Inflammatory macrophage treated with lipopolysaccharide for 1 hour (primary cell): ENCODE measurements around the gene OR52W1.
A peak's percentile ranks its signal among the peaks of the same experiment; 100 is the strongest.

Experiments
- DNase-seq, 2 donors: peaks; one replicate each; pipeline ENCODE4 v3.0.0-alpha.2; 2020 to 2022

OR52W1 gene

GRCh38 chr11:6199174-6199810 is at the start of gene OR52W1:
Gene OR52W1, plus strand, starts transcription at chr11:6199224. Its CDS starts 0 bp downstream, at chr11:6199224.
- DNase-seq: no peak

GRCh38 chr11:6151117-6151516 is 47.9 kb upstream of the OR52W1 start:
- no peak for DNase-seq

- DNase-seq: no peak
Observed at GRCh38 chr11:6152126-6152525, 46.9 kb upstream of the OR52W1 start.

- peak in 1 of 2 donors; percentile 15 for DNase-seq
Observed at GRCh38 chr11:6156628-6157359, 42.2 kb upstream of the OR52W1 start.

GRCh38 chr11:6170226-6170625 is 28.8 kb upstream of the OR52W1 start, which contains the start of gene OR52B2:
Gene OR52B2, minus strand, starts transcription at chr11:6170326. Its CDS starts 0 bp downstream, at chr11:6170326.
- DNase-seq: no peak

- DNase-seq: no peak
Observed at GRCh38 chr11:6175440-6175839, 23.6 kb upstream of the OR52W1 start.

GRCh38 chr11:6191742-6192141 is 7.3 kb upstream of the OR52W1 start:
- peak; percentile 75 to 78 for DNase-seq

GRCh38 chr11:6194065-6194581 is 4.9 kb upstream of the OR52W1 start:
- DNase-seq: peak; percentile 60 to 66

GRCh38 chr11:6196396-6196795 is 2.6 kb upstream of the OR52W1 start:
- peak in 1 of 2 donors; percentile 9 for DNase-seq

GRCh38 chr11:6197466-6198200 is 1.4 kb upstream of the OR52W1 start:
- no peak for DNase-seq

- peak; percentile 96 to 99 for DNase-seq
Observed at GRCh38 chr11:6200975-6201374, 2.0 kb downstream of the OR52W1 start.

GRCh38 chr11:6201481-6201880 is 2.5 kb downstream of the OR52W1 start:
- peak; percentile 83 to 93 for DNase-seq

- DNase-seq: no peak
Observed at GRCh38 chr11:6202041-6202440, 3.0 kb downstream of the OR52W1 start.

GRCh38 chr11:6203327-6203726 is 4.3 kb downstream of the OR52W1 start:
- DNase-seq: peak; percentile 41 to 59

GRCh38 chr11:6204706-6205105 is 5.7 kb downstream of the OR52W1 start:
- peak; percentile 93 to 97 for DNase-seq

GRCh38 chr11:6205366-6205765 is 6.3 kb downstream of the OR52W1 start, which contains the start of gene C11orf42:
Gene C11orf42, plus strand, starts transcription at chr11:6205557. Its CDS starts 59 bp downstream, at chr11:6205616.
- DNase-seq: no peak

- DNase-seq: no peak
Observed at GRCh38 chr11:6206456-6207180, 7.6 kb downstream of the OR52W1 start.

GRCh38 chr11:6209801-6210200 is 10.8 kb downstream of the OR52W1 start:
- no peak for DNase-seq

GRCh38 chr11:6210274-6210955 is 11.4 kb downstream of the OR52W1 start:
- DNase-seq: no peak

- DNase-seq: no peak
Observed at GRCh38 chr11:6214530-6214929, 15.5 kb downstream of the OR52W1 start.

- no peak for DNase-seq
Observed at GRCh38 chr11:6216501-6216900, 17.5 kb downstream of the OR52W1 start.

- DNase-seq: no peak
Observed at GRCh38 chr11:6217722-6218121, 18.7 kb downstream of the OR52W1 start.
